Measurements from ENCODE around the gene VASH1.

VASH1 gene

DNA sequence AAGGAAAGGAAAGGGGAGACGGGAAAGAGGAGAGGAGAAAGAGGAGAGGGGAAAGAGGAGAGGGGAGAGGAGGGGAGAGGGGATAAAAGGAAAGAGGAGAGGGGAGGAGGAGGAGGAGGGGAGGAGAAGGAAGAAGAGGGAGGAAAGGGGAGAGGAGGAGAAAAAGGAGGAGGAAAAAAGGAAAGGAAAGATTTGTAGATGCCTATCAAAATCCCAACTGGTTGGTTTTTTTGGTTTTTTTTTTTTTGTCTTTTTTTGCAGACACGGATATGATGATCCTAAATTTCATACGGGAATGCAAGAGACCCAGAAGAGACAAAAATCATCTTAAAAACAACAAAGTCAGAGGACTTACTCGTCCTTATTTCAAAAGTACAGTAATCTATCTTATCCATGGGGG, 32.1 kb downstream of the VASH1 start:
- no peak for DNase-seq (ENCODE audit: low read depth)
- TF ChIP-seq, protein P1, sequence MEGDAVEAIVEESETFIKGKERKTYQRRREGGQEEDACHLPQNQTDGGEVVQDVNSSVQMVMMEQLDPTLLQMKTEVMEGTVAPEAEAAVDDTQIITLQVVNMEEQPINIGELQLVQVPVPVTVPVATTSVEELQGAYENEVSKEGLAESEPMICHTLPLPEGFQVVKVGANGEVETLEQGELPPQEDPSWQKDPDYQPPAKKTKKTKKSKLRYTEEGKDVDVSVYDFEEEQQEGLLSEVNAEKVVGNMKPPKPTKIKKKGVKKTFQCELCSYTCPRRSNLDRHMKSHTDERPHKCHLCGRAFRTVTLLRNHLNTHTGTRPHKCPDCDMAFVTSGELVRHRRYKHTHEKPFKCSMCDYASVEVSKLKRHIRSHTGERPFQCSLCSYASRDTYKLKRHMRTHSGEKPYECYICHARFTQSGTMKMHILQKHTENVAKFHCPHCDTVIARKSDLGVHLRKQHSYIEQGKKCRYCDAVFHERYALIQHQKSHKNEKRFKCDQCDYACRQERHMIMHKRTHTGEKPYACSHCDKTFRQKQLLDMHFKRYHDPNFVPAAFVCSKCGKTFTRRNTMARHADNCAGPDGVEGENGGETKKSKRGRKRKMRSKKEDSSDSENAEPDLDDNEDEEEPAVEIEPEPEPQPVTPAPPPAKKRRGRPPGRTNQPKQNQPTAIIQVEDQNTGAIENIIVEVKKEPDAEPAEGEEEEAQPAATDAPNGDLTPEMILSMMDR (conservative IDR thresholded peaks at IDR 0.05; ENCODE audit: control insufficient read depth, insufficient read depth, low read depth, low read length): no peak
- H3K4me3 ChIP-seq (ENCODE audit: control insufficient read depth, low read depth, low read length): no peak overlapping the region

- no peak overlapping the region for H3K4me3 ChIP-seq (ENCODE audit: control insufficient read depth, low read depth, low read length)
- TF ChIP-seq, protein P1 (conservative IDR thresholded peaks at IDR 0.05; ENCODE audit: control insufficient read depth, insufficient read depth, low read depth, low read length): no peak
- no peak for DNase-seq (ENCODE audit: low read depth)
Measured at GRCh38 chr14:76793956-76794355, 32.7 kb downstream of the VASH1 start.

DNA sequence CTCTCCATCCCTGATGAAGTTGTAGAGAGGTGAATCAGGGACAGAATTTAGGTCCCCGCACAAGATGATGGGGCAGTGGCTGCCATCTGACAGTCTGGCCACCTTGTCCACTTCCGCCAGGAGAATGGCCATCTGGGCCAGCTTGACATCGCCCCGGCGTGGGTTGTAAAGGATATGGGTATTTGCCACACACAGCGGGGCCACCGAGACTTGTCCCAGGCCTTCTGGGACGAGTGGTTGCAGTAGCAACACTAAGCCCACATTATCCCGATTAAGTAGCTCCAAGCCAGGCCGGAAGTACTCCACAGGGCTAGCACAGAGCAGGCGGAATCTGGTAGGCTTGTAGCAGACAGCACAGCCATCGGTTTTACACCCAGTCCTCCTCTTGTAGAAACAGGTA, 45.2 kb downstream of the VASH1 start:
- no peak for DNase-seq (ENCODE audit: low read depth)
- H3K4me3 ChIP-seq (ENCODE audit: control insufficient read depth, low read depth, low read length): no peak overlapping the region
- TF ChIP-seq, protein P1 (conservative IDR thresholded peaks at IDR 0.05; ENCODE audit: control insufficient read depth, insufficient read depth, low read depth, low read length): no peak

DNA sequence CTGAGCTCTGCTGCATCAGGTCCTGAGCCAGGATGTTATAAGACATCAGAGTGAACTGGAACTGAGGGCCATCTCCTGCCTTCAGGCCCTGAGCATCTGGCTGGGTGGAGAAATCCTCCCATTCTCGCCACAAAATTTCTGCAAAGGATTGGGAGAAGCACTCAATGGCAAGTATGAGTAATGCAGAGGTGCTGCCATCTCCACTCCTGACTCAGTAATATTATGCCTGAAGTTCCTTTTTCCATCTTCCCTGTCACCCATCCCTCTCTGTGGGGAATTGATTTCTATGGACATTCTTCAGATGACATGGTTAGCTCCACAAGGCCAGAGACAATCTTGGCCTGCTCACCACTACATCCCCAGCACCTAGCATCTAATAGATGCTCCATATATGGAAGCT, 46.7 kb downstream of the VASH1 start:
- TF ChIP-seq, protein P1 (conservative IDR thresholded peaks at IDR 0.05; ENCODE audit: control insufficient read depth, insufficient read depth, low read depth, low read length): no peak
- no peak overlapping the region for H3K4me3 ChIP-seq (ENCODE audit: control insufficient read depth, low read depth, low read length)
- DNase-seq (ENCODE audit: low read depth): no peak

GRCh38 chr14:76808990-76809389, 47.7 kb downstream of the VASH1 start:
- no peak overlapping the region for H3K4me3 ChIP-seq (ENCODE audit: control insufficient read depth, low read depth, low read length)
- TF ChIP-seq, protein P1 (conservative IDR thresholded peaks at IDR 0.05; ENCODE audit: control insufficient read depth, insufficient read depth, low read depth, low read length): no peak
- no peak for DNase-seq (ENCODE audit: low read depth)

GRCh38 chr14:76810525-76810924, 49.3 kb downstream of the VASH1 start:
- TF ChIP-seq, protein P1 (conservative IDR thresholded peaks at IDR 0.05; ENCODE audit: control insufficient read depth, insufficient read depth, low read depth, low read length): no peak
- DNase-seq (ENCODE audit: low read depth): no peak
- no peak overlapping the region for H3K4me3 ChIP-seq (ENCODE audit: control insufficient read depth, low read depth, low read length)

DNA sequence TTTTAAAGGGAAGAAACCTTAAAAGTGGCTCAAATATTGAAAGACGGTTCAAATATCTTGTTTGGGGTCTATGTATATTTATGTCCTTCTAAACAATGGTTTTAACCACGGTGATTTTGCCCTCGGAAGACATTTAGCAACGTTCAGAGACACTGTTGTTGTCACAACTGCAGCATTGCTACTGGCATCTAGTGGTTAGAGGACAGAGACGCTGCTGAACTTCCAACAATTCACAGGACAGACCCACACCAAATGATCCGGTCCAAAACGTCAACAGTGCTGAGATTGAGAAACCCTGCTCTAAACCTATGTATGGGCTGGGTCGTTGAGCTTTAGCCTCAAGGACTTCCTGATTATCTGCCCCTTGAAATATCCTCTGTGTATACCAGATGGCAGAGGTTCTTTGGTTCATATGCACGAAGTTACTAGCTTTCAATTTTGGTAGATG, 49.7 kb downstream of the VASH1 start:
- peak overlapping the region; percentile 30 for H3K4me3 ChIP-seq (ENCODE audit: control insufficient read depth, low read depth, low read length)
- TF ChIP-seq, protein P1 (conservative IDR thresholded peaks at IDR 0.05; ENCODE audit: control insufficient read depth, insufficient read depth, low read depth, low read length): peak; percentile 67
- peak; percentile 52 for DNase-seq (ENCODE audit: low read depth)

Data from fibroblast of mammary gland (primary cell).